OCI-LY1 (cell line): Measurements from ENCODE around the gene C2orf68.

Experiments
- H2AFZ ChIP-seq: fragments of 200-600 bp; sonication (generic), shearing (Covaris generic); 2 replicates; pipeline ENCODE4 v1.6.0; 2014; ENCODE audit warnings: antibody characterized with exemption, mild to moderate bottlenecking, low read length
- H3F3A ChIP-seq: fragments of 200-600 bp; sonication (generic), shearing (Covaris generic); 2 replicates; pipeline ENCODE4 v1.6.0; 2014; ENCODE audit warnings: mild to moderate bottlenecking, antibody characterized with exemption, low read length, moderate library complexity; ENCODE audit not compliant: insufficient read depth
- H3K27ac ChIP-seq: fragments of 200-600 bp; sonication (generic); 2 replicates; pipeline ENCODE4 v1.5.1; 2014; ENCODE audit warnings: low read length, mixed run types, mild to moderate bottlenecking, low read depth; ENCODE audit not compliant: poor library complexity, severe bottlenecking
- H3K27me3 ChIP-seq: fragments of 200-600 bp; sonication (generic); 2 replicates; pipeline ENCODE4 v1.6.0; 2014; ENCODE audit warnings: antibody characterized with exemption, mild to moderate bottlenecking, low read length, moderate library complexity; ENCODE audit not compliant: insufficient read depth
- H3K36me3 ChIP-seq: fragments of 200-600 bp; sonication (generic); 2 replicates; pipeline ENCODE4 v1.6.1; 2014; ENCODE audit warnings: mild to moderate bottlenecking, antibody characterized with exemption, low read length, moderate library complexity, mixed read lengths; ENCODE audit not compliant: insufficient read depth
- H3K4me1 ChIP-seq: fragments of 200-600 bp; sonication (generic); 2 replicates; pipeline ENCODE4 v1.5.1; 2014; ENCODE audit warnings: mild to moderate bottlenecking, low read length, moderate library complexity; ENCODE audit not compliant: insufficient read depth, severe bottlenecking
- H3K4me2 ChIP-seq: fragments of 200-600 bp; sonication (generic), shearing (Covaris generic); 2 replicates; pipeline ENCODE4 v1.6.1; 2014; ENCODE audit warnings: low read length
- H3K4me3 ChIP-seq: fragments of 200-600 bp; sonication (generic); 2 replicates; pipeline ENCODE4 v1.5.1; 2014; ENCODE audit warnings: low read length, low read depth, mild to moderate bottlenecking, mixed read lengths; ENCODE audit not compliant: poor library complexity, severe bottlenecking
- H3K79me2 ChIP-seq: fragments of 200-600 bp; shearing (Covaris generic); 2 replicates; pipeline ENCODE4 v1.6.1; 2016; ENCODE audit warnings: mixed run types, low read length, mixed read lengths; ENCODE audit not compliant: insufficient read depth
- H3K9ac ChIP-seq: fragments of 200-600 bp; sonication (generic), shearing (Covaris generic); 2 replicates; pipeline ENCODE4 v1.6.1; 2014; ENCODE audit warnings: mild to moderate bottlenecking, low read length, mixed read lengths
- H3K9me2 ChIP-seq: fragments of 200-600 bp; sonication (generic), shearing (Covaris generic); 2 replicates; pipeline ENCODE4 v1.6.1; 2014; ENCODE audit warnings: low read depth, mild to moderate bottlenecking, low read length, mixed read lengths
- H3K9me3 ChIP-seq: fragments of 200-600 bp; shearing (Covaris generic); 2 replicates; pipeline ENCODE4 v1.6.1; 2014; ENCODE audit warnings: low read length, mixed read lengths
- H4K20me1 ChIP-seq: fragments of 200-600 bp; sonication (generic), shearing (Covaris generic); 2 replicates; pipeline ENCODE4 v1.6.0; 2016; ENCODE audit warnings: mild to moderate bottlenecking, low read length; ENCODE audit not compliant: insufficient read depth
- CTCF ChIP-seq: fragments of 200-600 bp; sonication (generic), shearing (Covaris generic); IDR thresholded peaks from 2 replicates; pipeline ENCODE4 v1.5.1; 2017; ENCODE audit warnings: mild to moderate bottlenecking, antibody characterized with exemption, low read length, moderate library complexity, mixed read lengths
- EZH2 ChIP-seq: fragments of 200-600 bp; sonication (generic), shearing (Covaris generic); IDR thresholded peaks from 2 replicates; pipeline ENCODE4 v1.8.0; 2017; ENCODE audit warnings: borderline replicate concordance, mixed run types, mild to moderate bottlenecking, antibody characterized with exemption, low read length, moderate library complexity, mixed read lengths

C2orf68 gene

GRCh38 chr2:85653996-85654395 is 42.1 kb upstream of the C2orf68 start:
- no peaks in the 10 kb centered on the region for H3K27me3 ChIP-seq

GRCh38 chr2:85652056-85652455 is 40.2 kb upstream of the C2orf68 start:
- Histone ChIP-seq H3K9me3 (no peaks in the 10 kb centered on the region), H3K79me2 (no peaks in the 10 kb centered on the region), H3K4me1 (no peaks in the 10 kb centered on the region), H3K9me2 (no peaks in the 10 kb centered on the region), H3K27ac (no peak overlapping the region), H4K20me1 (no peaks in the 10 kb centered on the region), H3K4me3 (no peak overlapping the region), H3K4me2 (no peak overlapping the region), H3F3A (no peaks in the 10 kb centered on the region), H3K9ac (no peak overlapping the region), H3K36me3 (peaks cover 75% of the 10 kb centered on the region), H3K27me3 (no peaks in the 10 kb centered on the region), H2AFZ (no peak overlapping the region)
- no peak for TF ChIP-seq CTCF
- no peak for TF ChIP-seq EZH2

More at GRCh38 chr2:85653996-85654395, 42.1 kb upstream of the C2orf68 start:
- Histone ChIP-seq H3K27ac (no peak overlapping the region), H3K79me2 (no peaks in the 10 kb centered on the region), H3K9me2 (no peaks in the 10 kb centered on the region), H3K4me3 (no peak overlapping the region), H3K4me2 (no peak overlapping the region), H3K9me3 (no peaks in the 10 kb centered on the region), H3K4me1 (no peaks in the 10 kb centered on the region), H3K36me3 (peaks cover 60% of the 10 kb centered on the region), H3F3A (no peaks in the 10 kb centered on the region), H2AFZ (no peak overlapping the region), H4K20me1 (no peaks in the 10 kb centered on the region), H3K9ac (no peak overlapping the region)
- TF ChIP-seq CTCF (no peak), EZH2 (no peak)

DNA sequence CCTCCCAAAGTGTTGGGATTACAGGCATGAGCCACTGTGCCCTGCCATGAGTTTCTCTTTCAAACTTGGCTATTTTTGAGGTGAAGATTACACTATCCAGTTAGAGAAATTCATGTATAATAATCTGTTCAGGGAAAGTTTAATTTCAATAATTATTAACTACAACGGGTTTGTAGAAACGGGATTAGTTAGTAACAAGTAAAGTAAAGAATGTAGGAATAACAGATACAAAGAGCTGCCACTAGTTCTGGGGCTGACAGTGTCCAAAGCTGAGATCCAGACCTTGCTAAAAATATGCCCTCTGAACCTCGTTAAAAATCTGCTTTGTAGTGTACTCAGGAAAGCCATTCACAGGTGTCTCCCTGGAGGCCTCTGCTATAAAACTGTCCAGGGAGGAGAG is 39.2 kb upstream of the C2orf68 start:
- no peak overlapping the region for H3K4me3 ChIP-seq
- H3K36me3 ChIP-seq = peaks cover 83% of the 10 kb centered on the region
- no peak overlapping the region for H3K27ac ChIP-seq
- H3K4me2 ChIP-seq = no peak overlapping the region
- no peaks in the 10 kb centered on the region for H3K79me2 ChIP-seq
- H3F3A ChIP-seq = no peaks in the 10 kb centered on the region
- H3K27me3 ChIP-seq = no peaks in the 10 kb centered on the region
- no peaks in the 10 kb centered on the region for H3K9me3 ChIP-seq
- no peaks in the 10 kb centered on the region for H3K9me2 ChIP-seq
- no peaks in the 10 kb centered on the region for H4K20me1 ChIP-seq
- no peak overlapping the region for H3K9ac ChIP-seq
- TF ChIP-seq CTCF (no peak), EZH2 (no peak)
- no peaks in the 10 kb centered on the region for H3K4me1 ChIP-seq
- H2AFZ ChIP-seq = no peak overlapping the region
